GM20431 (cell line): ENCODE measurements around the gene KRTAP29-1.
"Not testable (repeated sequence)": the region's sequence is repeated elsewhere in the genome, so short reads cannot be mapped to it uniquely, and the experiment has no call there.

Experiments used
- in situ Hi-C: fragments of 300-500 bp; cut with MseI, MboI; formaldehyde crosslinking; loops from one replicate; pipeline ENCODE4 v1.15.0; 2020; ENCODE audit warnings: low sequenced_read_pairs; ENCODE audit not compliant: unreplicated experiment

KRTAP29-1 gene

DNA sequence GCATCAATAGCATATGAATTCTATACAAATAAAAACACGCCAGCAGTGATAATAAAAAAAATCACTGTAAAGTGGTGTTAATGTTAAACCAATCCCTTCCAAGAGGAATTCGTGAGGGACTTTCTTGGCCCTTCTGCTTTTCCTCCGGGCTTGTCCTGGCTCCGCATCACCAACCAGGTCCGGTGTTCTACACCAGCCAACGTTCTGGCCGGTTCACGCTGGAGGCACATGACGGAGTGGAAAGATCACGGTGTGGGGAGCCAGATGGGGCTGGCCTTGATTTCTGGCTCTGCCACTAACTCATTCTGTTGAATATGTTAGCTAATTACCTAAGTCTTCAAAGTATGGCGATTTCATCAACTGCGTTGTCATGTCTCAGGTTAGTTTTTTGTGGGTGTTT lies 1.4 kb upstream of the KRTAP29-1 start:
- in situ Hi-C loops: no loop called here

- in situ Hi-C loops: no loop called here
These were observed 330 bp upstream of the KRTAP29-1 start for GRCh38 chr17:41302981-41303380.

DNA sequence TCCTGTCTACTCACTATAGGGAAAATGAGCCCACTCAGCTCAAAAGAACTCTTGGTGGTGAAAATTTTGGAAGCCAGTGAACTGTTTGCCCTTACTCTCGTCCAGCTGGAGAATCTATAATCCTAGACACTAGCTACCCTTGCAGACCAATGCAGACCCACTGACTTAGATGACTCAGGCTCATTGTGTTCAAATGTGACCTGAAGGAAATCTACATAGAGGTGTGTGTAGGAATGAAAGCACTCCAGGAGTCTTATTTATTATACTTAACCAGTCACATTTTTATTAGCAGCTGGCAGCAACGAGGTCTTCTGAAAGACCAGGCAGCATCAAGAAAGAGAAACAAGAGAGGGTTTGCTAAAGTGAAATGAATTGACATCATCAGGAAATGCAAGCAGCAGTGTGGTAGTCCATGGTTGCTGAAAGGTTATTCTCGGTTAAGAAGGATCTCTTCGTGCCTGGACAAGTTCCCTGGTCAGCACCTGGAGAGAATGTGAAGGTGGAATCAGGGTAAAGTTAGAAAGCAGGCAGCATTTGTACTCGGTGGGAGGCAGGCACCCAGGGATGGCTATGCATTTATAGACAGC lies 1.4 kb downstream of the KRTAP29-1 start:
- in situ Hi-C loops: no loop called here

DNA sequence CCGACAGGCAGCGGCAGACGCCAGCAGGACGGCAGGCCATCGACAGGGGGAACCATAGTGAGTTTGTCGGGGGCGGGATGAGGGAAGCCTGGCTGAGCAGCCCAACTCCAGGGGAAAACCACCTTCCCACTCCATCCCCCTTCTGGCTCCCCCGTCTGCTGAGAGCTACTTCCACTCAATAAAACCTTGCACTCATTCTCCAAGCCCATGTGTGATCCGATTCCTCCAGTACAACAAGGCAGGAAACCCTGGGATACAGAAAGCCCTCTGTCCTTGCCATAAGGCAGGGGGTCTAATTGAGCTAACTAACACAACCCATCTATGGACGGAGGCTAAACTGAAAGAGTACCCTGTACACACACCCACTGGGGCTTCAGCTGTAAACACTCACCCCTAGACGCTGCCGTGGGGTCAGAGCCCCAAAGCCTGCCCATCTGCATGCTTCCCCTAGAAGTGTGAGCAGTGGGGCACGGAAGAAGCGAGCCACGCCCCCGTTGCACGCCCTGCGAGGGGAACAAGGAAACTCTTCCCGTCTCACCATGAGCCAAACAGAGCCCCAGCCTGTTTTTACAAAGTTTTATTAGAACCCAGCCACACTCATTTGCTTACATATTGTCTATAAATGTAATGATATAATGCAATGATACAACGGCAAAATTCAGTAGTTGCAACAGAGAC lies 4.1 kb downstream of the KRTAP29-1 start:
- in situ Hi-C loops: no loop called here

DNA sequence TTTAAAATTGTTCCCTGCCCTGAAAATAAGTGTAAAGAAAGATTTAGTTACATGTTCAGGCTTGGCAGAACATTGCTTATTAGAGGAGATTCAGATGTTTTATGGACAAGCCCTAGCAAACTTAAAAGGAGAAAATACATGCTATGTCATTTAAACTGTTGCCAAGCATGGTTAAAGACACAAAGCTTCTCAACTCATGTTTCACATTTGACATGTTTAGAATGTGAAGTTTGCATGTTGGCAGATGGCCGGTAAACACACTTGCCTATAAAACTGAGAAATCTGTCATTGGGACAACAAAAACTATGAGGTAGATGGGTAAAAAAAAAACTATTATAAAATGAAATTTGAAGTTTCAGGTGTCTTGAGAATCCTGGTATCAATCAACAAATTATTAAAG lies 5.8 kb downstream of the KRTAP29-1 start:
- in situ Hi-C loops: no loop called here

DNA sequence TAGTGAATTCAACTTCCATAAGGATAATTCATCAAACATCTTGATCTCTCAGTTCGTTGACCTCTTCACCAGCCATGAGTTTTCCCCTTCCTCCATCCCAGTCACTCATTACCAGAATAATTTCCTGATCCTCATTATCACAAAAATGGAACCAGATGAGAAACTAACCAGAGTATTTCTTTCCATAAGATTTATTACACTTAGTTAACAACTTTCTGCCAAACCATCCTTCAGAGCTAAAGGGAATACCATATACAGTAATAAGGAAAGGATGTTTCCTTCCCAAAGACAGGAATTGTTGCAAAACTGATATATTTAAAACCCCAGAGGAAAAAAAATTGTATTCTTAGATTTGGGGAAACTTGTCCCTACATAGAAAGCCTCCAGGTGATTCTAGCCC lies 8.6 kb downstream of the KRTAP29-1 start:
- in situ Hi-C loops: no loop called here

GRCh38 chr17:41287050-41287449 lies 15.6 kb downstream of the KRTAP29-1 start:
- in situ Hi-C loops: no loop called here

GRCh38 chr17:41284546-41284945 lies 18.1 kb downstream of the KRTAP29-1 start:
- in situ Hi-C loops: no loop called here

DNA sequence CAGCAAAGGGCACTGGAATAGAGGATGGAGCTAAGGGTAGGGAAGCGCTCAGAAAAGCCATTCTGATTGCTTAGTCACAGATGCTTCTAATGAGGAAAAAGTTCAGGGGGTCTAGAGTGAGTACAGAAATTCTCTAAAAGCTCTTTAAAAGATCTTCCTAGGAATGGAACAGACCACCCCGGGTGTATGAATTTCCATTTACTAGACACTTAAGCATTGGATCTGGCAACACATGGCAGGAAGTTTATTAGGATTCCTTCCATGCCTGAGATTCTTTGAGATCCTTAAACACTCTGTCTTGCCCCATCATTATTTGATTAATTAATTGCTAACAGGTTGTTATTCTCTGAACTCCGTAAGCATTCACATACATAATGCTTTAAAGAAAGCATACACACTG lies 18.6 kb downstream of the KRTAP29-1 start:
- in situ Hi-C loops: no loop called here

- in situ Hi-C loops: no loop called here
These were observed 24.3 kb downstream of the KRTAP29-1 start for GRCh38 chr17:41278176-41278955.

DNA sequence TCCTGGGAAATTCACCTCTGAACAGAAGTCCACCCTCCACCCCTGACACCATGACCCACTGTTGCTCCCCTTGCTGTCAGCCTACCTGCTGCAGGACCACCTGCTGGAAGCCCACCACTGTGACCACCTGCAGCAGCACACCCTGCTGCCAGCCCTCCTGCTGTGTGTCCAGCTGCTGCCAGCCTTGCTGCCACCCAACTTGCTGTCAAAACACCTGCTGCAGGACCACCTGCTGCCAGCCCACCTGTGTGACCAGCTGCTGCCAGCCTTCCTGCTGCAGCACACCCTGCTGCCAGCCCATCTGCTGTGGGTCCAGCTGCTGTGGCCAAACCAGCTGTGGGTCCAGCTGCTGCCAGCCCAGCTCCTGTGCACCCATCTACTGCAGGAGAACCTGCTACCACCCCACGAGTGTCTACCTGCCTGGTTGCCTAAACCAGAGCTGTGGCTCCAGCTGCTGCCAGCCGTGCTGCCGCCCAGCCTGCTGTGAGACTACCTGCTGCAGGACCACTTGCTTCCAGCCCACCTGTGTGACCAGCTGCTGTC lies 26.9 kb downstream of the KRTAP29-1 start, which contains the start of gene KRTAP9-7:
TSS of gene KRTAP9-7 (plus strand) at position 51 of the 543 bp plus-strand sequence. CDS start at position 51, 0 bp downstream.
- in situ Hi-C loops: not testable (repeated sequence)

- in situ Hi-C loops: no loop called here
These were observed 30.8 kb downstream of the KRTAP29-1 start for GRCh38 chr17:41271858-41272257.

- in situ Hi-C loops: not testable (repeated sequence)
These were observed 31.3 kb downstream of the KRTAP29-1 start for GRCh38 chr17:41271323-41271722.

DNA sequence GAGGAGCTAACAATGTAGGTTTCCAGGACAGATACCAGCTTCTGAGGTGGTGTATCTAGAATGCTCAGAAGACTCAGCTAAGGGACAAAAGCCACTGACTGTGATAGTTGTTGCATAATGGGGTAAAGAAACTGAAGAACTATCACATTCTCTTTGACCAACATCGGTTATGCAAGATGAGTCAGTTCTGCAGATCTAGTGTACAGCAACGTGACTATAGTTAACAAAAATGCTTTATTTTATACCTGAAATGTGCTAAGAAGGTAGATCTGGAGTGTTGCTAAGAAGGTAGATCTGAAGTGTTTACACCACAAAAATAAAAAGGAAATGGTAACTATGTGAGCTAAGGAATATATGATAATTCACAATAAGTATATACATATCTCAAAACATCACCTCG lies 34.9 kb downstream of the KRTAP29-1 start:
- in situ Hi-C loops: no loop called here

- in situ Hi-C loops: no loop called here
These were observed 37.6 kb downstream of the KRTAP29-1 start, which contains the start of gene KRTAP9-6 for GRCh38 chr17:41265078-41265477. TSS of gene KRTAP9-6 (plus strand) at chr17:41265378. CDS start at chr17:41265378, 0 bp downstream.

DNA sequence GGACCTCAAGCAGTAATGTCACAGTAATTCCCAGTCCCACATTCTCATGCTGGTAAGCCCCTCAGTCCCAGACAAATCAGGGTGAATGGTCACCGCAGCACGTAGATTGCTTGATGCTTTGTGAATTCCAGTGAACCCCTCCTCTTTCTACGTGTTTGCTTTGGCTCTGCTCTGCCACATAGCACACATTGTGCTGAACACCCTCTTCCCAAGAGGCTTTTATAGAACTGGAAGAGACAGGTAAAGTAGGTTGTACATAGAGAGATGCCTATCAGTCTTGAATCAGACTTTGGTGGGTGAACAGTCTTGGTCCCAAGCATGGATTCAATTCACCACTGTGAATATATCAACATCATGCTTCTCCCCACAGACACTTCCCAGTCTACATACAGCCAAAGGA lies 38.1 kb downstream of the KRTAP29-1 start:
- in situ Hi-C loops: no loop called here

DNA sequence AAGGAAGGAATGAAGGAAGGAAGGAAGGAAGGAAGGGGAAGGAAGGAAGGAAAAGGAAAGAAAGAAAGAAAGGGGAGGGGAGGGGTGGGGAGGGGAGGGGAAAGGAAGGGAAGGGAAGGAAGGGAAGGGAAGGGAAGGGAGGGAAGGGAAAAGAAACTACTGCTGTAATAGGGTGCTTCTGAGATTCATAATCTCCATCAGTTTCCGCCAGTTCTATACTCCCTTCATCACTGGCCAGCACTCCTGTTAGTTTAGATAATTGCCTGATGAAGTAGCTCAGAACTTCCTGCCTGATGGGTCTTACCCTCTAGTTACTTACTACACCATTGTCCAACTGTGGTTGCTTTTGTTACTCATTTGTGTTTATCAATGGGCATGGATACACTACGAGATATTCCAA lies 39.4 kb downstream of the KRTAP29-1 start:
- in situ Hi-C loops: no loop called here

- in situ Hi-C loops: no loop called here
These were observed 44.2 kb downstream of the KRTAP29-1 start for GRCh38 chr17:41258406-41258805.

DNA sequence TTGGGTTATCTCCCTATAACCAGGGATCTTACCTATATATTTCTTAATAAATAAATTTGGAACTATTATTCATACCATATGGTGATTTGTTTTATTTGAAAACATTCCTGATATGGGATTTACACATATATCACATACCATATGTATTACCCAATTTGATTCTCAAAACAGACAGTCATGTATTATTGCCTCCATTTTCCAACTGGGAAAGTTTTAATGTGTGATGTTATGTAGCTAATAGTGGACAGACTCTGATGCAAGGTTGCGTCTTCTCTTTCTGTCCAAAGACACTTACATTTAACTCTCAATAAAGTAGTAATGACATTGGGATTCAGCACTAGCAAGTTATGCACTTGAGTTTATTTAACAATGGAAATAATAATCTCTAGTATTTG lies 46.4 kb downstream of the KRTAP29-1 start:
- in situ Hi-C loops: no loop called here

GRCh38 chr17:41255381-41256290 lies 47.0 kb downstream of the KRTAP29-1 start, which contains the start of gene KRTAP9-9:
TSS of gene KRTAP9-9 (plus strand) at chr17:41255384.
- in situ Hi-C loops: not testable (repeated sequence)
